Measurements from ENCODE around the gene SLFN14.
"Not testable (repeated sequence)": the region's sequence is repeated elsewhere in the genome, so short reads cannot be mapped to it uniquely, and the experiment has no call there.

- TF ChIP-seq, protein P1, sequence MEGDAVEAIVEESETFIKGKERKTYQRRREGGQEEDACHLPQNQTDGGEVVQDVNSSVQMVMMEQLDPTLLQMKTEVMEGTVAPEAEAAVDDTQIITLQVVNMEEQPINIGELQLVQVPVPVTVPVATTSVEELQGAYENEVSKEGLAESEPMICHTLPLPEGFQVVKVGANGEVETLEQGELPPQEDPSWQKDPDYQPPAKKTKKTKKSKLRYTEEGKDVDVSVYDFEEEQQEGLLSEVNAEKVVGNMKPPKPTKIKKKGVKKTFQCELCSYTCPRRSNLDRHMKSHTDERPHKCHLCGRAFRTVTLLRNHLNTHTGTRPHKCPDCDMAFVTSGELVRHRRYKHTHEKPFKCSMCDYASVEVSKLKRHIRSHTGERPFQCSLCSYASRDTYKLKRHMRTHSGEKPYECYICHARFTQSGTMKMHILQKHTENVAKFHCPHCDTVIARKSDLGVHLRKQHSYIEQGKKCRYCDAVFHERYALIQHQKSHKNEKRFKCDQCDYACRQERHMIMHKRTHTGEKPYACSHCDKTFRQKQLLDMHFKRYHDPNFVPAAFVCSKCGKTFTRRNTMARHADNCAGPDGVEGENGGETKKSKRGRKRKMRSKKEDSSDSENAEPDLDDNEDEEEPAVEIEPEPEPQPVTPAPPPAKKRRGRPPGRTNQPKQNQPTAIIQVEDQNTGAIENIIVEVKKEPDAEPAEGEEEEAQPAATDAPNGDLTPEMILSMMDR (conservative IDR thresholded peaks at IDR 0.05; ENCODE audit: low read length), result not testable (repeated sequence)
- TF ChIP-seq EZH2phosphoT487 (IDR thresholded peaks at IDR 0.05; ENCODE audit: borderline replicate concordance), result not testable (repeated sequence)
These were observed 38.9 kb downstream of the SLFN14 start for GRCh38 chr17:35521654-35522256.

All from Loucy (cell line).